HG03565 (cell line): Measurements from ENCODE around the gene NFRKB.

Experiments
- ATAC-seq: cut with Tn5 transposase; IDR thresholded peaks from one replicate; pipeline ENCODE4 v1.9.1; 2021; ENCODE audit warnings: mild to moderate bottlenecking, moderate library complexity; ENCODE audit not compliant: unreplicated experiment

The NFRKB gene

GRCh38 chr11:129846508-129847335, 48.7 kb downstream of the NFRKB start:
- no peak for ATAC-seq
